HepG2 (cell line): ENCODE results near the gene PKP4. TPM values are rescaled to one million over a fixed set of nuclear protein-coding genes. Genes with fewer than 3 reads are reported as not detected.

Experiments
- ATAC-seq: fragments of 200-7000 bp; cut with Tn5 transposase; 3 replicates; pipeline ENCODE4 v1.9.1; 2020; ENCODE audit warnings: mild to moderate bottlenecking, moderate library complexity
- BruUV-seq: library from RNA; stranded (reverse); fragments of 400-500 nt; replicated peaks from 2 replicates; lab custom pipeline; 2021; lab: Mats Ljungman, UMichigan
- CTCF ChIA-PET: fragments of 300-600 bp; formaldehyde crosslinking; extraction: SDS; loops from one replicate; lab custom pipeline; 2021; ENCODE audit warnings: low total read pairs, inconsistent platforms, low intra/inter-chr PET ratio; lab: Yijun Ruan, JAX
- POLR2A ChIA-PET: fragments of 350-600 bp; sonication (Branson Sonifier 250); formaldehyde crosslinking; loops from one replicate; lab custom pipeline; 2020; ENCODE audit warnings: antibody characterized with exemption, inconsistent platforms; lab: Yijun Ruan, JAX
- DNase-seq: peaks from one replicate; pipeline ENCODE4 v3.0.0-alpha.2; 2015; ENCODE audit warnings: low spot score
- FAIRE-seq: peaks from 3 replicates; lab custom pipeline; 2011; peaks lifted over from hg19 to GRCh38; lab: Jason Lieb, UNC
- H2AFZ ChIP-seq: one replicate; pipeline ENCODE4 v1.6.1; 2011; ENCODE audit warnings: low read length, inconsistent platforms
- H3K27ac ChIP-seq: fragments of 300-600 bp; 3 replicates; pipeline ENCODE4 v1.8.0; 2011; ENCODE audit warnings: mixed run types, mild to moderate bottlenecking, mixed read lengths, low read length, inconsistent platforms; ENCODE audit not compliant: insufficient read depth; ENCODE audit errors: extremely low read length
- H3K27me3 ChIP-seq, 2 experiments: fragments of 200-600 bp in 1 of 2; 2 replicates in 1 of 2; 3 replicates in 1 of 2; pipeline versions ENCODE4 v1.6.0 to v1.8.0; 2011; ENCODE audit warnings: low read length in 2 of 2, mild to moderate bottlenecking in 2 of 2, moderate library complexity in 2 of 2, inconsistent platforms in 1 of 2; ENCODE audit not compliant: insufficient read depth in 2 of 2, control insufficient read depth in 1 of 2
- H3K36me3 ChIP-seq, 2 experiments: fragments of 200-600 bp in 1 of 2; replicated peaks in 1 of 2; 2 replicates in 1 of 2; 3 replicates in 1 of 2; pipeline versions ENCODE4 v1.5.1 to v1.8.0; 2011; ENCODE audit warnings: low read length in 2 of 2, inconsistent platforms in 1 of 2; ENCODE audit not compliant: insufficient read depth in 2 of 2, control insufficient read depth in 1 of 2
- H3K4me1 ChIP-seq: 2 replicates; pipeline ENCODE4 v1.5.1; 2012; ENCODE audit warnings: low read length, inconsistent platforms; ENCODE audit not compliant: insufficient read depth
- H3K4me2 ChIP-seq: 2 replicates; pipeline ENCODE4 v1.6.0; 2011; ENCODE audit warnings: low read depth, low read length, inconsistent platforms
- H3K4me3 ChIP-seq, 3 experiments: fragments of 200-600 bp in 1 of 3; sonication (generic), shearing (Covaris generic) in 1 of 3; replicated peaks in 1 of 3; 2 replicates each; pipeline ENCODE4 v1.5.1; 2011 to 2016; ENCODE audit warnings: low read length in 3 of 3, inconsistent platforms in 2 of 3, low read depth in 2 of 3, mild to moderate bottlenecking in 2 of 3, control low read depth in 1 of 3, mixed read lengths in 1 of 3; ENCODE audit not compliant: insufficient read depth in 1 of 3
- H3K79me2 ChIP-seq: one replicate; pipeline ENCODE4 v1.6.1; 2011; ENCODE audit warnings: low read length, inconsistent platforms; ENCODE audit not compliant: insufficient read depth
- H3K9ac ChIP-seq: 2 replicates; pipeline ENCODE4 v1.6.0; 2011; ENCODE audit warnings: mild to moderate bottlenecking, low read depth, low read length, inconsistent platforms; ENCODE audit not compliant: insufficient read depth
- H3K9me3 ChIP-seq: 2 replicates; pipeline ENCODE4 v1.5.1; 2012; ENCODE audit warnings: mild to moderate bottlenecking, low read length
- H4K20me1 ChIP-seq: 2 replicates; pipeline ENCODE4 v1.6.0; 2011; ENCODE audit warnings: inconsistent platforms, mild to moderate bottlenecking, low read length, moderate library complexity; ENCODE audit not compliant: insufficient read depth
- CREB1 ChIP-seq, 2 experiments: fragments of 450-650 bp in 1 of 2; IDR thresholded peaks; 2 replicates each; pipeline ENCODE4 v1.6.1; 2016 to 2017; ENCODE audit warnings: control low read depth in 1 of 2, mild to moderate bottlenecking in 1 of 2, missing compliant biosample characterization in 1 of 2, missing genetic modification characterization in 1 of 2
- GFI1 ChIP-seq: sonication (generic); formaldehyde crosslinking; IDR thresholded peaks from 2 replicates; pipeline ENCODE4 v1.5.0; 2020; ENCODE audit warnings: missing genetic modification reagents, mild to moderate bottlenecking, borderline replicate concordance
- GZF1 ChIP-seq: sonication (generic); formaldehyde crosslinking; IDR thresholded peaks from 2 replicates; pipeline ENCODE4 v1.5.1; 2020; ENCODE audit warnings: mild to moderate bottlenecking, missing genetic modification reagents
- KDM5A ChIP-seq: fragments of 200-600 bp; sonication (generic); IDR thresholded peaks from 2 replicates; pipeline ENCODE4 v1.7.0; 2018; ENCODE audit warnings: antibody characterized with exemption, mild to moderate bottlenecking, low read length, borderline replicate concordance
- MYPOP ChIP-seq: sonication (generic); formaldehyde crosslinking; IDR thresholded peaks from 2 replicates; pipeline ENCODE4 v1.8.1; 2023; ENCODE audit warnings: mild to moderate bottlenecking, moderate library complexity, missing genetic modification reagents
- NFE2 ChIP-seq: sonication (generic); formaldehyde crosslinking; IDR thresholded peaks from 2 replicates; pipeline ENCODE4 v1.4.0; 2020; ENCODE audit warnings: missing genetic modification reagents
- NFE2L2 ChIP-seq: fragments of 150-350 bp; IDR thresholded peaks from 2 replicates; pipeline ENCODE4 v1.6.1; 2014; ENCODE audit warnings: low read length
- POLR2AphosphoS5 ChIP-seq: IDR thresholded peaks from 2 replicates; pipeline ENCODE4 v1.6.1; 2012; ENCODE audit warnings: low read depth, low read length
- PRPF4 ChIP-seq: fragments of 200-400 bp; formaldehyde crosslinking; IDR thresholded peaks from 2 replicates; pipeline ENCODE4 v1.6.1; 2016; ENCODE audit warnings: low read length, low read depth; ENCODE audit not compliant: poor library complexity, severe bottlenecking
- TARDBP ChIP-seq: sonication (generic); formaldehyde crosslinking; IDR thresholded peaks from 2 replicates; pipeline ENCODE4 v1.8.0; 2022; ENCODE audit warnings: mild to moderate bottlenecking, missing genetic modification reagents
- TFAP4 ChIP-seq: sonication (generic); IDR thresholded peaks from 2 replicates; pipeline ENCODE4 v1.6.1; 2016; ENCODE audit warnings: low read depth, borderline replicate concordance
- TIGD3 ChIP-seq: sonication (generic); formaldehyde crosslinking; IDR thresholded peaks from 2 replicates; pipeline ENCODE4 v1.5.1; 2020; ENCODE audit warnings: mild to moderate bottlenecking, missing genetic modification reagents, borderline replicate concordance
- WIZ ChIP-seq: sonication (generic); formaldehyde crosslinking; IDR thresholded peaks from 2 replicates; pipeline ENCODE4 v1.5.1; 2020; ENCODE audit warnings: mild to moderate bottlenecking, missing genetic modification reagents
- ZNF136 ChIP-seq: sonication (generic); formaldehyde crosslinking; IDR thresholded peaks from 2 replicates; pipeline ENCODE4 v1.8.1; 2022; ENCODE audit warnings: low read depth, mild to moderate bottlenecking, moderate library complexity, missing genetic modification reagents
- ZNF160 ChIP-seq: sonication (generic); formaldehyde crosslinking; IDR thresholded peaks from 2 replicates; pipeline ENCODE4 v1.8.0; 2022; ENCODE audit warnings: mild to moderate bottlenecking, inconsistent platforms, missing genetic modification reagents
- ZNF678 ChIP-seq: sonication (generic); formaldehyde crosslinking; IDR thresholded peaks from 2 replicates; pipeline ENCODE4 v1.4.0; 2020; ENCODE audit warnings: mild to moderate bottlenecking, missing genetic modification reagents
- ZNF891 ChIP-seq: sonication (generic); formaldehyde crosslinking; IDR thresholded peaks from 2 replicates; pipeline ENCODE4 v1.5.0; 2020; ENCODE audit warnings: mild to moderate bottlenecking, missing genetic modification reagents
- WGBS: methylation state at CpG from one replicate; pipeline ENCODE4 v1.1.6; 2017; ENCODE audit warnings: low lambda C conversion rate; 5-methylcytosine and 5-hydroxymethylcytosine counted together
- in situ Hi-C: cut with HindIII; loops from 2 replicates; pipeline ENCODE4 v1.10.0; 2017; ENCODE audit warnings: low pct_unique_long_range_greater_than_20kb; ENCODE audit not compliant: extremely low pct_ligation_motif_present
- intact Hi-C: fragments of 100-400 bp; cut with micrococcal nuclease; formaldehyde crosslinking; loops from one replicate; pipeline ENCODE4 v1.10.0; 2022; ENCODE audit not compliant: unreplicated experiment
- polyA plus RNA-seq, 8 experiments: library from polyadenylated mRNA; depleted of rRNA in 3 of 8; stranded (reverse) in 7 of 8; unstranded in 1 of 8; fragments of >200 nt; fragmentation: Illumina TruSeq in 4 of 8; extraction: Trizol in 4 of 8; gene quantifications; 2 replicates each; pipeline versions ENCODE4 v1.2.1 to v1.2.3, GENCODE V29; 2011 to 2016; ENCODE audit warnings: low read depth in 4 of 8, missing spikeins in 1 of 8, mixed read lengths in 1 of 8; ENCODE audit not compliant: insufficient read depth in 1 of 8
- total RNA-seq, 5 experiments: library from RNA; depleted of rRNA; stranded (reverse); fragments of >200 nt; fragmentation: Illumina TruSeq; extraction: Trizol; gene quantifications; 2 replicates each; pipeline ENCODE4 v1.2.3, GENCODE V29; 2016; ENCODE audit warnings: low read depth in 1 of 5

The PKP4 gene
- total and polyA plus RNA-seq, 2 of the 13 experiments (the other 11 are each of a cell fraction or from before 2014, with no cell fraction given) = 80.9 to 90.5 TPM

GRCh38 chr2:158504088-158504487 lies 47.3 kb downstream of the PKP4 start (continued):
- TF ChIP-seq MYPOP (CRISPR knock-in tag) = no peak
- no peak for TF ChIP-seq ZNF160 (CRISPR knock-in tag)
- TF ChIP-seq PRPF4 = no peak
- TF ChIP-seq ZNF136 = no peak
- TF ChIP-seq WIZ = no peak
- no peak for TF ChIP-seq ZNF891 (CRISPR knock-in tag)
- no peak for TF ChIP-seq POLR2AphosphoS5
- no peak for TF ChIP-seq TIGD3 (CRISPR knock-in tag)
- no peak for TF ChIP-seq CREB1 (IDR thresholded peaks at IDR 0.05)
- TF ChIP-seq CREB1 (CRISPR knock-in tag; IDR thresholded peaks at IDR 0.05) = 0 out of 2 replicates have a peak, but pooled peaks have one; percentile 39
- no peak for TF ChIP-seq KDM5A
- no peak for TF ChIP-seq GZF1 (CRISPR knock-in tag)
- TF ChIP-seq, all 625 proteins: peak for 16

- Histone ChIP-seq H4K20me1 (peaks cover 24% of the 10 kb centered on the region), H2AFZ (no peak overlapping the region), H3K27me3 (no peaks in the 10 kb centered on the region), H3K36me3 (peaks cover 0 to 3% of the 10 kb centered on the region in 2 experiments; a peak in 2 of 5 replicates), H3K4me2 (no peak overlapping the region), H3K79me2 (peaks cover 94% of the 10 kb centered on the region), H3K4me3 (no peak overlapping the region), H3K9me3 (no peaks in the 10 kb centered on the region), H3K27ac (peak overlapping the region; percentile 11), H3K9ac (no peak overlapping the region), H3K4me1 (peaks cover 62% of the 10 kb centered on the region)
- BruUV-seq = no TSS peak
- TF ChIP-seq TARDBP (CRISPR knock-in tag) (no peak), NFE2 (CRISPR knock-in tag) (peak; percentile 63; the same call in 1 of the 2 replicates), ZNF678 (CRISPR knock-in tag) (no peak), GFI1 (CRISPR knock-in tag) (0 out of 2 replicates have a peak, but pooled peaks have one; percentile 24), TFAP4 (peak; percentile 42; the same call in 1 of the 2 replicates), NFE2L2 (peak; percentile 53; the same call in 1 of the 2 replicates)
- POLR2A ChIA-PET = interaction anchor here (0.8 kb wide), 1 partner anchor 47 kb away, joined by 4 read pairs; no protein-coding TSS in a partner anchor
- DNase-seq = no peak
- 82% methylated on average over 4 of the region's 4 CpGs for WGBS
- FAIRE-seq = no peak
- ATAC-seq = peak; percentile 46; the same call in 2 of the 3 replicates
- in situ Hi-C loops (no loop called here), intact Hi-C loops (no loop called here)
- CTCF ChIA-PET = no interaction called here
Measured at GRCh38 chr2:158505448-158505934, 48.7 kb downstream of the PKP4 start.
